HEK293 (cell line): ENCODE results near the gene IL2RG.

Experiments
- CTCF ChIA-PET: fragments of 350-600 bp; formaldehyde crosslinking; extraction: SDS; loops from one replicate; lab custom pipeline; 2021; ENCODE audit warnings: antibody characterized with exemption; lab: Yijun Ruan, JAX
- POLR2A ChIA-PET: fragments of 300-600 bp; formaldehyde crosslinking; extraction: SDS; loops from one replicate; lab custom pipeline; 2020; ENCODE audit warnings: antibody characterized with exemption, inconsistent platforms; lab: Yijun Ruan, JAX
- H3K27ac ChIP-seq: fragments of 200-500 bp; sonication (Bioruptor generic); 2 replicates; pipeline ENCODE4 v1.5.1; 2014; ENCODE audit warnings: low read depth, low read length, control low read depth, inconsistent platforms; ENCODE audit errors: extremely low read depth
- H3K36me3 ChIP-seq, 2 experiments: fragments of 200-500 bp in 1 of 2; sonication (Bioruptor generic) in 1 of 2; 1 replicate in 1 of 2; 2 replicates in 1 of 2; pipeline ENCODE4 v1.5.1; 2014 to 2017; ENCODE audit warnings: inconsistent platforms in 2 of 2, low read length in 2 of 2; ENCODE audit not compliant: control insufficient read depth in 2 of 2, insufficient read depth in 1 of 2
- H3K4me1 ChIP-seq: fragments of 200-500 bp; sonication (Bioruptor generic); 2 replicates; pipeline ENCODE4 v1.5.1; 2014; ENCODE audit warnings: mild to moderate bottlenecking, low read length, inconsistent platforms; ENCODE audit not compliant: control insufficient read depth, insufficient read depth
- H3K4me3 ChIP-seq: 2 replicates; pipeline ENCODE4 v1.5.1; 2011; ENCODE audit warnings: low read depth, mild to moderate bottlenecking, control low read depth, low read length, moderate library complexity
- H3K9me3 ChIP-seq: fragments of 200-500 bp; sonication (Bioruptor generic); 2 replicates; pipeline ENCODE4 v1.5.1; 2014; ENCODE audit warnings: low read depth, low read length, inconsistent platforms; ENCODE audit not compliant: control insufficient read depth, insufficient read depth
- GLIS1 ChIP-seq: fragments of 450-650 bp; formaldehyde crosslinking; IDR thresholded peaks from 2 replicates; pipeline ENCODE4 v1.5.1; 2016; ENCODE audit warnings: missing biosample characterization, missing genetic modification characterization
- MEIS1 ChIP-seq: sonication (generic); formaldehyde crosslinking; IDR thresholded peaks from 2 replicates; pipeline ENCODE4 v1.8.1; 2022; ENCODE audit warnings: missing genetic modification reagents, mild to moderate bottlenecking, borderline replicate concordance
- PRDM1 ChIP-seq: fragments of 450-650 bp; formaldehyde crosslinking; IDR thresholded peaks from 2 replicates; pipeline ENCODE4; 2016; ENCODE audit warnings: missing biosample characterization, missing genetic modification characterization
- SP3 ChIP-seq: fragments of 450-650 bp; formaldehyde crosslinking; IDR thresholded peaks from 2 replicates; pipeline ENCODE4 v1.5.1; 2016; ENCODE audit warnings: missing biosample characterization, missing genetic modification characterization
- ZNF184 ChIP-seq: fragments of 450-650 bp; IDR thresholded peaks from 2 replicates; pipeline ENCODE4 v1.5.1; 2018; ENCODE audit warnings: missing biosample characterization, mild to moderate bottlenecking, missing genetic modification characterization
- ZNF221 ChIP-seq: fragments of 450-650 bp; formaldehyde crosslinking; IDR thresholded peaks from 2 replicates; pipeline ENCODE4 v1.5.1; 2017; ENCODE audit warnings: missing biosample characterization, missing genetic modification characterization, borderline replicate concordance
- ZNF311 ChIP-seq: fragments of 450-650 bp; formaldehyde crosslinking; IDR thresholded peaks from 2 replicates; pipeline ENCODE4 v1.5.1; 2017; ENCODE audit warnings: missing biosample characterization, missing genetic modification characterization, borderline replicate concordance
- ZNF473 ChIP-seq: fragments of 450-650 bp; formaldehyde crosslinking; IDR thresholded peaks from 2 replicates; pipeline ENCODE4 v1.5.1; 2017; ENCODE audit warnings: missing biosample characterization, missing genetic modification characterization
- ZNF670 ChIP-seq: fragments of 450-650 bp; formaldehyde crosslinking; IDR thresholded peaks from 2 replicates; pipeline ENCODE4 v1.5.1; 2016; ENCODE audit warnings: missing biosample characterization, missing genetic modification characterization, low read depth
- TF ChIP-seq, protein P1 (sequence below): fragments of 450-650 bp; formaldehyde crosslinking; IDR thresholded peaks from 2 replicates; pipeline ENCODE4 v1.5.1; 2016; ENCODE audit warnings: missing biosample characterization, missing genetic modification characterization, borderline replicate concordance
- TF ChIP-seq, protein P2 (sequence below): fragments of 450-650 bp; formaldehyde crosslinking; IDR thresholded peaks from 2 replicates; pipeline ENCODE4 v1.5.1; 2016; ENCODE audit warnings: missing biosample characterization, missing genetic modification characterization

Gene IL2RG

DNA sequence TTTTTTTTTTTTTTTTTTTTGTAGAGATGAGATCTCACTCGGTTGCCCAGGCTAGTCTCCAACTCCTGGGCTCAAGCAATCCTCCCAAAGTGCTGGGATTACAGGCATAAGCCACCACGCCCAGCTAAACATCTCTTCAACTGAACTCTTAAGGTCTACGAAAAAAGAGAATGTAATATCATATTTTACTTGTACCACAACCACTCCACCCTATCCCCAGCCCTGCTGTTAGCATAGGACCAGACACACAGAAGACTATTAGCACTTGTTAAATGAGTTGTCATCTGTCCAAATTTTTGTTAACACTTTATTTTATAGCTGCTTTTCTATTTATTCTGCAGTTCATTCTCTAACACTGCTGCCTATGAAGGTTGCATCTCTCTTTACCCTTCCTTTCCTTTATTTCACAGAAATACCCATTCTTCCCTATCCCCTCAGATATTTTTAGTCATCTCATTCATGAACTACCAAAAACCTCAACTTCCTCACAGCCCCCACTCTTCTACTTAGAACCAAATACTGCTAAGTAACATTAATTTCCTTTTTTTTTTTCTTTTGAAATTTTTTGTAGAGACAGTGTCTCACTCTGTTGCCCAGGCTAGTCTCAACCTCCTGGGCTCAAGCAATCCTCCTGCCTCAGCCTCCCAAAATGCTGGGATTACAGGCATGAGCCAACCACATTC lies 53.4 kb downstream of the IL2RG start:
- TF ChIP-seq ZNF184 (tag by site-specific recombination) (no peak), ZNF670 (tag by site-specific recombination) (no peak), PRDM1 (tag by site-specific recombination) (no peak), SP3 (tag by site-specific recombination) (no peak), ZNF221 (tag by site-specific recombination) (no peak), ZNF473 (no peak), ZNF311 (tag by site-specific recombination) (no peak), MEIS1 (CRISPR knock-in tag) (no peak), GLIS1 (tag by site-specific recombination) (no peak)
- TF ChIP-seq, protein P1, sequence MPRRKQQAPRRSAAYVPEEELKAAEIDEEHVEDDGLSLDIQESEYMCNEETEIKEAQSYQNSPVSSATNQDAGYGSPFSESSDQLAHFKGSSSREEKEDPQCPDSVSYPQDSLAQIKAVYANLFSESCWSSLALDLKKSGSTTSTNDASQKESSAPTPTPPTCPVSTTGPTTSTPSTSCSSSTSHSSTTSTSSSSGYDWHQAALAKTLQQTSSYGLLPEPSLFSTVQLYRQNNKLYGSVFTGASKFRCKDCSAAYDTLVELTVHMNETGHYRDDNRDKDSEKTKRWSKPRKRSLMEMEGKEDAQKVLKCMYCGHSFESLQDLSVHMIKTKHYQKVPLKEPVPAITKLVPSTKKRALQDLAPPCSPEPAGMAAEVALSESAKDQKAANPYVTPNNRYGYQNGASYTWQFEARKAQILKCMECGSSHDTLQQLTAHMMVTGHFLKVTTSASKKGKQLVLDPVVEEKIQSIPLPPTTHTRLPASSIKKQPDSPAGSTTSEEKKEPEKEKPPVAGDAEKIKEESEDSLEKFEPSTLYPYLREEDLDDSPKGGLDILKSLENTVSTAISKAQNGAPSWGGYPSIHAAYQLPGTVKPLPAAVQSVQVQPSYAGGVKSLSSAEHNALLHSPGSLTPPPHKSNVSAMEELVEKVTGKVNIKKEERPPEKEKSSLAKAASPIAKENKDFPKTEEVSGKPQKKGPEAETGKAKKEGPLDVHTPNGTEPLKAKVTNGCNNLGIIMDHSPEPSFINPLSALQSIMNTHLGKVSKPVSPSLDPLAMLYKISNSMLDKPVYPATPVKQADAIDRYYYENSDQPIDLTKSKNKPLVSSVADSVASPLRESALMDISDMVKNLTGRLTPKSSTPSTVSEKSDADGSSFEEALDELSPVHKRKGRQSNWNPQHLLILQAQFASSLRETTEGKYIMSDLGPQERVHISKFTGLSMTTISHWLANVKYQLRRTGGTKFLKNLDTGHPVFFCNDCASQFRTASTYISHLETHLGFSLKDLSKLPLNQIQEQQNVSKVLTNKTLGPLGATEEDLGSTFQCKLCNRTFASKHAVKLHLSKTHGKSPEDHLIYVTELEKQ (tag by site-specific recombination) = no peak
- TF ChIP-seq, protein P2, sequence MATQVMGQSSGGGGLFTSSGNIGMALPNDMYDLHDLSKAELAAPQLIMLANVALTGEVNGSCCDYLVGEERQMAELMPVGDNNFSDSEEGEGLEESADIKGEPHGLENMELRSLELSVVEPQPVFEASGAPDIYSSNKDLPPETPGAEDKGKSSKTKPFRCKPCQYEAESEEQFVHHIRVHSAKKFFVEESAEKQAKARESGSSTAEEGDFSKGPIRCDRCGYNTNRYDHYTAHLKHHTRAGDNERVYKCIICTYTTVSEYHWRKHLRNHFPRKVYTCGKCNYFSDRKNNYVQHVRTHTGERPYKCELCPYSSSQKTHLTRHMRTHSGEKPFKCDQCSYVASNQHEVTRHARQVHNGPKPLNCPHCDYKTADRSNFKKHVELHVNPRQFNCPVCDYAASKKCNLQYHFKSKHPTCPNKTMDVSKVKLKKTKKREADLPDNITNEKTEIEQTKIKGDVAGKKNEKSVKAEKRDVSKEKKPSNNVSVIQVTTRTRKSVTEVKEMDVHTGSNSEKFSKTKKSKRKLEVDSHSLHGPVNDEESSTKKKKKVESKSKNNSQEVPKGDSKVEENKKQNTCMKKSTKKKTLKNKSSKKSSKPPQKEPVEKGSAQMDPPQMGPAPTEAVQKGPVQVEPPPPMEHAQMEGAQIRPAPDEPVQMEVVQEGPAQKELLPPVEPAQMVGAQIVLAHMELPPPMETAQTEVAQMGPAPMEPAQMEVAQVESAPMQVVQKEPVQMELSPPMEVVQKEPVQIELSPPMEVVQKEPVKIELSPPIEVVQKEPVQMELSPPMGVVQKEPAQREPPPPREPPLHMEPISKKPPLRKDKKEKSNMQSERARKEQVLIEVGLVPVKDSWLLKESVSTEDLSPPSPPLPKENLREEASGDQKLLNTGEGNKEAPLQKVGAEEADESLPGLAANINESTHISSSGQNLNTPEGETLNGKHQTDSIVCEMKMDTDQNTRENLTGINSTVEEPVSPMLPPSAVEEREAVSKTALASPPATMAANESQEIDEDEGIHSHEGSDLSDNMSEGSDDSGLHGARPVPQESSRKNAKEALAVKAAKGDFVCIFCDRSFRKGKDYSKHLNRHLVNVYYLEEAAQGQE (tag by site-specific recombination) = no peak
- Histone ChIP-seq H3K4me1 (no peaks in the 10 kb centered on the region), H3K36me3 (peaks cover 16 to 53% of the 10 kb centered on the region in 2 experiments), H3K27ac (no peak overlapping the region), H3K9me3 (no peaks in the 10 kb centered on the region), H3K4me3 (no peak overlapping the region)
- ChIA-PET CTCF (interaction anchor here (0.5 to 1.2 kb wide), 4 partner anchors 15 to 664 kb away, joined by 3 to 5 read pairs (median 4); no protein-coding TSS in a partner anchor), POLR2A (no interaction called here)
